Measurements from ENCODE around the gene TCTN2. TPM values are rescaled to one million over a fixed set of nuclear protein-coding genes. Genes with fewer than 3 reads are reported as not detected.

The TCTN2 gene
- total RNA-seq, 2 experiments from 2014 or later: 3.3 to 3.6 TPM

DNA sequence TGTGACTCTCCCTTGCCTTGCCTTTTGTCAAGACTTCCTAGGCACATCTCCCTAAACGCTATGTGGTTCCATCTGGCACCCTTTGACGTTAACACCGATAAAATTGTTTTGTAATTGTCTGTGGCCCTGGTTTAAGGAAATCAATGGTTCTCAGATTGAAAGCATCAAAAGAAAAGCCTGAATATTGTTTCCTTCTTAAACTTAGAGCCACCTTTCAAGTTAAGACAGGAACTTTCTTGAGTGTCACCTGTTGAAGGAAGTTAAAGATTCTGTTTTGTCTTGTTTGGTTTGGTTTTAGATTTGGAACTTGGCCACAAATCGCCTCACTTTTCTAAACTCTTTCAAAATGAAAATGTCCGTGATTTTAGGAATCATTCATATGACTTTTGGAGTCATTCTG lies 76.4 kb downstream of the TCTN2 start:
- H3K27ac Mint-ChIP-seq: peak overlapping the region; percentile 26
- no peak for DNase-seq
- H3K36me3 Mint-ChIP-seq: peaks cover 38% of the 10 kb centered on the region
- no peaks in the 10 kb centered on the region for H3K27me3 Mint-ChIP-seq
- H3K9me3 Mint-ChIP-seq: no peaks in the 10 kb centered on the region
- peaks cover 14% of the 10 kb centered on the region for H3K4me1 Mint-ChIP-seq
- H3K4me3 Mint-ChIP-seq: no peak overlapping the region

DNA sequence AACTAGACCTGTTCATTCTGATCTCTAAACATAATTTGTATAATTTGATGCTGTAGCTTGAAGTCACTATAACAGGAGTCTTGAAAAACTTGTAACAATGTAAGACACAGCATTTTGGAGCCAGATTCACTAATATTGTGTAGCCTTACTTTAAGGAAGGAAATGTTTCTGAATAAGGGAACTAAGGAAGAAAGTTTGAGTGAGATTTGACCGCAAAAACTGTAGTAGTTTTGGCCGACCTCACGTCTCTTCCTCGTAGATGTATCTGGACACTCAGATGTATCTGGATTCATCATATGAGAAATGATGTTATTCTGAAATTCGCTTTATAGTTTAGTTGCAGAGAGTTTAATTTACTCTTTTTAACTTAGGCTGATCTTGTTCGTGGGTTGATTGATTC lies 77.2 kb downstream of the TCTN2 start:
- Mint-ChIP-seq H3K4me1 (peaks cover 7% of the 10 kb centered on the region), H3K27ac (no peak overlapping the region), H3K36me3 (peaks cover 33% of the 10 kb centered on the region), H3K27me3 (no peaks in the 10 kb centered on the region), H3K4me3 (no peak overlapping the region), H3K9me3 (no peaks in the 10 kb centered on the region)
- DNase-seq: no peak

DNA sequence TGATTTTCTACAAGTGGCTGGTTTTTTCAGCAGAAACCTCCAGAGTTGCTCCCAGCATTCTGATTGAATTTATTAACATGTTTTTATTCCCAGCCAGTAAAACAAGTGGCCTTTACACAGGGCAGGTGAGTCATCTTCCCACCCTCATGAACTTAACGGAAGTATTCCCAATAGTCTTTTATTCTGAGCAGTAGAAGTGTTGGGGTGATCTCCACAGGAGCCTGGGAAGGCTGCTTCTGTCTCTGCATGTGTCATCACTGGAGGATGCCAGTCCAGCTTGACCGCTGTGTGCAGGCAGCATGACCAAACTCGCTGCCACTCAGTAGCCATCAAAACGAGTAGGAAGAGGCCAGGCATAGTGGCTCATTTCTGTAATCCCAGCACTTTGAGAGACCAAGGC lies 77.7 kb downstream of the TCTN2 start:
- peaks cover 6% of the 10 kb centered on the region for H3K4me1 Mint-ChIP-seq
- H3K4me3 Mint-ChIP-seq: no peak overlapping the region
- no peak for DNase-seq
- H3K27ac Mint-ChIP-seq: no peak overlapping the region
- peaks cover 32% of the 10 kb centered on the region for H3K36me3 Mint-ChIP-seq
- no peaks in the 10 kb centered on the region for H3K9me3 Mint-ChIP-seq
- no peaks in the 10 kb centered on the region for H3K27me3 Mint-ChIP-seq

DNA sequence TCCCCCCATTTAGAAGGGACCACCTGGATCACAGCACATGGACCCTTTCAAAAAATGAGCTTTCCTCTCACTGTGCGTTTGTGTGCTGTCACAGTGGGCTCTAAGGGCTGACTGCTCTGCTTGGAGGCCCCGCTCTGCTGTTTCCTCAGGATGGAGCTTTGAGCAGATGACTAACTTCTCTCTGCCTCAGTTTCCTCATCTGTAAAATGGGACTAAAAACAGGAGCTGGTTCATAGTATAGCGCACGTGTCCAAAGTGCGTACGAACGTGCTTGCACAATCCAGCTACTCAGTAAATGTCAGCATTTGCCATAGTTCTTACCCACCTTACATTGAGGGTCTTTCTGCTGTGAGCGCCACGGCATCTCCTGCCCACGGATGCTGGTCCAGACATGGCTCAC lies 78.4 kb downstream of the TCTN2 start:
- H3K27me3 Mint-ChIP-seq: no peaks in the 10 kb centered on the region
- H3K4me1 Mint-ChIP-seq: peaks cover 6% of the 10 kb centered on the region

DNA sequence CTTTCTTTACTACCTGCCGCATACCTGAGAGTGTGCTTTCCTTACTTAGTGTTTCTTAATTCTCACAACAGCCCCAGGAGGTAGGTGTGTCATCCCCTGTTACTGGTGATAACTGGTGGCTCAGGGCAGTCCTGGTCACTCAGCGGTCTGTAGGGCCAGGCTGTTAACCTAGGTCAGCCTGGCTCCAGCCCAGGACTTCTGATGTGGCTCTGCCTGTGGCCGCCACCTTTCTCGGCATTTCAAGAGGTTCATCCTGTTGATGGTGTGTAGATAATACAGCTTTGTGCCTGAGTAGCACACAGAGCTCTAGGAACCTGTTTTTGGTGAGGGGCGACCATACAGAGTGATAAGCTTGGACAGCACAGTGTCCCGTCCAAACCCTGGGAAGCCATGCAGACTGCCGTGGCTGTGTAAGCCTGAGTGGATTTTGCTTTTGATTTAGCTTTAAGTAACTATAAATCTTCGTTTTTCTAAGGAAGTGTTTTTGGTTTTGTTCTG lies 79.3 kb downstream of the TCTN2 start:
- Mint-ChIP-seq H3K4me1 (peaks cover 6% of the 10 kb centered on the region), H3K9me3 (no peaks in the 10 kb centered on the region), H3K4me3 (no peak overlapping the region), H3K27me3 (no peaks in the 10 kb centered on the region), H3K36me3 (peaks cover 32% of the 10 kb centered on the region), H3K27ac (no peak overlapping the region)
- DNase-seq: no peak

More for the DNA sequence above, 78.4 kb downstream of the TCTN2 start:
- Mint-ChIP-seq H3K27ac (no peak overlapping the region), H3K9me3 (no peaks in the 10 kb centered on the region), H3K36me3 (peaks cover 35% of the 10 kb centered on the region), H3K4me3 (no peak overlapping the region)
- DNase-seq: no peak

DNA sequence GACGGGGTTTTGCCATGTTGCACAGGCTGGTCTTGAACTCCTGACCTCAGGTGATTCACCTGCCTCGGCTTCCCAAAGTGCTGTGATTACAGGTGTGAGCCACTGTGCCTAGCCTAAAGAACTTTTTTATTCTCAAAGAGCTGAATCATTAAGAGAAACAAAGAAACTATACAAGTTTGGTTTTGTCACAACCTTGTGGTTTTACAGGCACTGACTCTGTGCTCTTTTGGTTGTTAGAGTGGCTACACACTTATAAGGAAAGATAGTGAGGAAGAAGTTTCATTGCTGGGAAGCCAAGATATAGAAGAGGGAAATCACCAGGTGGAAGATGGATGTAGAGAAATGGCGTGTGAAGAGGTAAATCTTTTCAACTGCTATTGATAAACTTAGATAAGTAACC lies 81.1 kb downstream of the TCTN2 start:
- H3K4me3 Mint-ChIP-seq: no peak overlapping the region
- peaks cover 3% of the 10 kb centered on the region for H3K4me1 Mint-ChIP-seq
- DNase-seq: no peak
- no peak overlapping the region for H3K27ac Mint-ChIP-seq
- no peaks in the 10 kb centered on the region for H3K27me3 Mint-ChIP-seq
- H3K9me3 Mint-ChIP-seq: no peaks in the 10 kb centered on the region
- peaks cover 30% of the 10 kb centered on the region for H3K36me3 Mint-ChIP-seq

DNA sequence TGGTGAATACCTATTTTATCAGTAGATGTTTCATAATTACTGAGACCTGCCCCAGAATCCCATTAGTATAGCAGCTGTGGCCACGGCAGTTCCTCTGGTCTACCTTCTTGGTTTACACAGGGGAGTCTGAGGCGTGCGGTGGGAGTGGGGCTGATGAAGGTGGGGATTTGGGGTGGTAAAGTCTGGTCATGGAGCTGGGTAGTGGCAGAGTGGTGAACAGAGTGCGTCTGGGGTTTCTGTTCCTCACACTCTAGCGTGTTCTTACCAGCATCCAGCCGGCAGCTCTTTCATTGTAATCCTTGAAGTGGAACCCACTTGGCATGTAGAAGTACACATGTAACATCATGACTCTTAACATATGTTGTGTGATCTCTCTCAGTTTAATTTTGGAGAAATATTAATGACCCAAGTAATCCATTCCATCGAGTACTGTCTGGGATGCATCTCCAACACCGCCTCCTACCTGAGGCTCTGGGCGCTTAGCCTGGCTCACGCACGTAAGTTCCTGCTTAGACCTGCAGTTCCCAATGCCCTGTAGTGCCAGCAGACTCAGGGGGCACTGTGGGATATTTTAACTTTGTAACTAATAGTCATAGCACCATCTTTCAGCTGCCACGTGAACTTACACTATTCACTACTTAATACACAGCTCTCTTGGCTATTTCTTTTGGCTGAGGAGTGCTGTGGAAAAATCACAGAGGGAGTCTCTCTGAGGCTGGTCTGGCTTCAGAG lies 83.3 kb downstream of the TCTN2 start:
- H3K9me3 Mint-ChIP-seq: no peaks in the 10 kb centered on the region
- H3K27me3 Mint-ChIP-seq: no peaks in the 10 kb centered on the region
- no peak overlapping the region for H3K27ac Mint-ChIP-seq
- H3K4me1 Mint-ChIP-seq: no peaks in the 10 kb centered on the region
- DNase-seq: no peak
- H3K36me3 Mint-ChIP-seq: peaks cover 17% of the 10 kb centered on the region
- no peak overlapping the region for H3K4me3 Mint-ChIP-seq

DNA sequence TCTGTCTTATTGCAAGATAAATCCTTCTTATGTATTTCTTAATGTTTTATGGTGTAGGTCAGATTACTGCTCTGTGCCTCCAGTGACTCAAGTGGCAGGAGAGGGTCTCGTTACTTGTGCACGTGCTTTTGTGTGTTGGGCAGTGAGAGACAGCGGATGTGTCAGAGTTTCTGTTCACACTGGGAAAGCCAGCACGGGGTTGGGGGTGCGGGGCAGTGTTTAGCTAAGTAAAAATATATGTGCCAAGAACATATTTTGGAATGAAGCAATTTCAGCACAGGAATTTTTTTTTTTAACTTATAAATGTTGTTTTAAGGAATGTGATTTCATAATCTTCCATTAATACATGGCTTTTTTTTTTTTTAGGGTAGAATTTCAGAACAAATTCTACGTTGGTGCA lies 86.6 kb downstream of the TCTN2 start:
- Mint-ChIP-seq H3K9me3 (no peaks in the 10 kb centered on the region), H3K4me1 (peaks cover 5% of the 10 kb centered on the region), H3K36me3 (peaks cover 8% of the 10 kb centered on the region), H3K27ac (no peak overlapping the region), H3K4me3 (no peak overlapping the region), H3K27me3 (no peaks in the 10 kb centered on the region)
- no peak for DNase-seq

Other genes with a start within 250 kb of the TCTN2 start
- gene RILPL2, start 234.4 kb upstream of the TCTN2 start, total RNA-seq: 10 to 100 TPM; 18.2 to 18.5 TPM
- gene SNRNP35, start 213.0 kb upstream of the TCTN2 start, total RNA-seq: 10 to 100 TPM; 20.8 to 22.0 TPM
- 1 to 10 TPM; 1.4 to 1.6 TPM for gene RILPL1, start 137.4 kb upstream of the TCTN2 start, total RNA-seq
- 100 to 1,000 TPM; 177 to 180 TPM for gene TMED2, start 86.6 kb upstream of the TCTN2 start, total RNA-seq
- 10 to 100 TPM; 55.3 to 56.7 TPM for gene DDX55, start 69.0 kb upstream of the TCTN2 start, total RNA-seq
- gene EIF2B1, start 37.4 kb upstream of the TCTN2 start, total RNA-seq: 10 to 100 TPM; 89.8 to 93.5 TPM
- gene GTF2H3, start 37.3 kb upstream of the TCTN2 start, total RNA-seq: 10 to 100 TPM; 95.9 TPM
- 10 to 100 TPM; 49.5 to 54.3 TPM for gene ATP6V0A2, start 41.2 kb downstream of the TCTN2 start, total RNA-seq
- gene DNAH10, start 91.2 kb downstream of the TCTN2 start, total RNA-seq: under 1 TPM; 0.06 to 0.22 TPM

Measured in activated naive CD8-positive, alpha-beta T cell treated with anti-CD3 and anti-CD28 coated beads for 36 hours (primary cell).